MCF 10A (cell line): ENCODE results near the gene CPT1B. TPM values are rescaled to one million over a fixed set of nuclear protein-coding genes. Genes with fewer than 3 reads are reported as not detected.

Source experiments
- BruUV-seq: library from RNA; stranded (reverse); fragments of 400-500 nt; replicated peaks from 2 replicates; lab custom pipeline; 2021; lab: Mats Ljungman, UMichigan
- CTCF ChIA-PET: fragments of 300-600 bp; sonication (Branson Sonifier 250); formaldehyde crosslinking; extraction: SDS; loops from one replicate; lab custom pipeline; 2021; ENCODE audit warnings: antibody characterized with exemption, inconsistent platforms; lab: Yijun Ruan, JAX
- POLR2A ChIA-PET: fragments of 300-600, 350-650 bp; sonication (Branson Sonifier 250); formaldehyde crosslinking; extraction: SDS; loops from one replicate; lab custom pipeline; 2020; ENCODE audit warnings: antibody characterized with exemption, inconsistent platforms; lab: Yijun Ruan, JAX
- DNase-seq: peaks from one replicate; pipeline ENCODE4 v3.0.0-alpha.2; 2018; ENCODE audit not compliant: unreplicated experiment
- H3K27ac Mint-ChIP-seq: one replicate; pipeline ENCODE4 v1.8.0; 2022; ENCODE audit warnings: mild to moderate bottlenecking, low read depth, mixed read lengths; ENCODE audit not compliant: unreplicated experiment
- H3K27me3 Mint-ChIP-seq: one replicate; pipeline ENCODE4 v1.8.0; 2022; ENCODE audit warnings: mixed read lengths; ENCODE audit not compliant: insufficient read depth, unreplicated experiment
- H3K36me3 Mint-ChIP-seq: one replicate; pipeline ENCODE4 v1.8.0; 2022; ENCODE audit warnings: mild to moderate bottlenecking, moderate library complexity, mixed read lengths; ENCODE audit not compliant: insufficient read depth, unreplicated experiment
- H3K4me1 Mint-ChIP-seq: one replicate; pipeline ENCODE4 v1.8.0; 2022; ENCODE audit warnings: mixed read lengths; ENCODE audit not compliant: insufficient read depth, unreplicated experiment
- H3K4me3 Mint-ChIP-seq: one replicate; pipeline ENCODE4 v1.8.0; 2022; ENCODE audit warnings: mild to moderate bottlenecking, moderate library complexity, mixed read lengths; ENCODE audit not compliant: unreplicated experiment
- H3K9me3 Mint-ChIP-seq: one replicate; pipeline ENCODE4 v1.8.0; 2022; ENCODE audit warnings: mixed read lengths; ENCODE audit not compliant: unreplicated experiment
- CTCF ChIP-seq: fragments of 200-600 bp; IDR thresholded peaks from one replicate; pipeline ENCODE4 v1.8.0; 2022; ENCODE audit warnings: antibody characterized with exemption, mild to moderate bottlenecking; ENCODE audit not compliant: unreplicated experiment
- intact Hi-C: fragments of 100-400 bp; cut with micrococcal nuclease; formaldehyde crosslinking; loops from 2 replicates; pipeline ENCODE4 v1.14.1; 2022
- total RNA-seq: library from RNA; stranded (reverse); gene quantifications from 2 replicates; pipeline ENCODE4 v1.2.3, GENCODE V29; 2022

CPT1B gene
- total RNA-seq, 1 experiment from 2014 or later, result 52.2 TPM

DNA sequence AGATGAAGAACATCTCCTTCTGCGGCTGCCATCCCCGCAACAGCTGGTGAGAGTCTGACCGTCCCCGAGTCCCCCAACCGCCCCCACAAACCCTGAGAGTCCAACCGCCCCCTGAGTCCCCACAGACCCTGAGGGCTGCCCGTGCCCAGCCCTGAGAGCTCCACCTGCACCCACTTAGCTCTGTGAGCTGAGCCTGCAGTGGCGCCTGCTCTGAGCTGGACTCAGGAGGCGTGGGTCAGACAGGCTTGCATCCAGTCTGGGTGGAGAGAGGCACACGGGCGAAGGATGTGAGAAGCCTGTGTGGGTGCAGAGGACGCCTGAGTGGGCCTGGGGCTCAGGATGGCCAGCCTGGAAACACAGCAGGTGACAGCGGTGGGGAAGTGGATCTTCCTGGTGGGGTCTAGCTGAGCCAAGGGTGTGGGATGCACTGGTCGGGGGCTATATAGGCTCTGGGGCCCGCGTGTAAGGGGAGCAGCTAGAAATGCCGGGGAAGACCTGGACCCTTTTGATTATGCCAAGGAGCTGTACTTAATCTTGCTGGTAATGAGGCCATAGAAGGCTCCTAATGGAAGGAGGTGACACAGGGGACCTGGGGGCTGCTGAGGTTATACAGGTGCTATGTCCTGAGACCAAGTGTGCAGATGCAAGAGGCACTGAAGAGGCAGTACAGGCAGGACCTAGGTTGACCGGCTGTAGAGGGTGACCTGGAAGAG, 28.9 kb upstream of the CPT1B start:
- Mint-ChIP-seq H3K9me3 (no peaks in the 10 kb centered on the region), H3K4me1 (no peaks in the 10 kb centered on the region), H3K36me3 (no peaks in the 10 kb centered on the region), H3K27ac (no peak overlapping the region), H3K4me3 (no peak overlapping the region), H3K27me3 (peaks cover 33% of the 10 kb centered on the region)
- intact Hi-C loops, result no loop called here
- no TSS peak for BruUV-seq
- ChIA-PET CTCF (no interaction called here), POLR2A (no interaction called here)
- no peak for DNase-seq
- no peak for TF ChIP-seq CTCF

- no peak for DNase-seq
- H3K4me1 Mint-ChIP-seq, result no peaks in the 10 kb centered on the region
- peaks cover 40% of the 10 kb centered on the region for H3K27me3 Mint-ChIP-seq
- ChIA-PET POLR2A (no interaction called here), CTCF (interaction anchor here (0.6 kb wide), 1 partner anchor 27 kb away, joined by 6 read pairs; no protein-coding TSS in a partner anchor)
- no peak overlapping the region for H3K27ac Mint-ChIP-seq
- intact Hi-C loops, result no loop called here
- H3K36me3 Mint-ChIP-seq, result no peaks in the 10 kb centered on the region
- BruUV-seq, result no TSS peak
- no peak overlapping the region for H3K4me3 Mint-ChIP-seq
- no peaks in the 10 kb centered on the region for H3K9me3 Mint-ChIP-seq
- no peak for TF ChIP-seq CTCF
Observed at GRCh38 chr22:50606165-50606945, 28.1 kb upstream of the CPT1B start.

- Mint-ChIP-seq H3K36me3 (no peaks in the 10 kb centered on the region), H3K4me1 (no peaks in the 10 kb centered on the region), H3K9me3 (no peaks in the 10 kb centered on the region), H3K27ac (no peak overlapping the region), H3K27me3 (peaks cover 34% of the 10 kb centered on the region), H3K4me3 (no peak overlapping the region)
- ChIA-PET POLR2A (interaction anchor here (0.5 kb wide), 1 partner anchor 66 kb away, joined by 3 read pairs; no protein-coding TSS in a partner anchor), CTCF (interaction anchor here (0.7 kb wide), 1 partner anchor 66 kb away, joined by 3 read pairs; no protein-coding TSS in a partner anchor)
- DNase-seq, result no peak
- BruUV-seq, result no TSS peak
- TF ChIP-seq CTCF, result no peak
- intact Hi-C loops, result no loop called here
Observed at GRCh38 chr22:50605613-50606074, 27.4 kb upstream of the CPT1B start.
